Left forelimb (tissue), 1 donor: ENCODE measurements around the gene SNTA1.
"Not testable (repeated sequence)": the region's sequence is repeated elsewhere in the genome, so short reads cannot be mapped to it uniquely, and the experiment has no call there.

Source experiments
- DNase-seq: peaks from one replicate; pipeline ENCODE4 v3.0.0-alpha.2; 2018; ENCODE audit warnings: low spot score

Gene SNTA1

GRCh38 chr20:33443512-33444239, at the start of gene SNTA1:
TSS of gene SNTA1 (minus strand) at chr20:33443763. CDS start at chr20:33443620, 143 bp downstream.
- DNase-seq, result peak; percentile 88

- DNase-seq, result no peak
Observed at GRCh38 chr20:33490934-33491656, 47.5 kb upstream of the SNTA1 start.

- peak; percentile 85 for DNase-seq
Observed at GRCh38 chr20:33490023-33490933, 46.7 kb upstream of the SNTA1 start, which contains the start of gene CBFA2T2. TSS of gene CBFA2T2 (plus strand) at chr20:33490096. CDS start at chr20:33490268, 172 bp downstream.

- peak; percentile 99 for DNase-seq
Observed at GRCh38 chr20:33489495-33490022, 46.0 kb upstream of the SNTA1 start.

- not testable (repeated sequence) for DNase-seq
Observed at GRCh38 chr20:33488661-33489494, 45.3 kb upstream of the SNTA1 start.

GRCh38 chr20:33488201-33488600, 44.6 kb upstream of the SNTA1 start:
- no peak for DNase-seq

- DNase-seq, result not testable (repeated sequence)
Observed at GRCh38 chr20:33483186-33483585, 39.6 kb upstream of the SNTA1 start.

GRCh38 chr20:33482581-33482980, 39.0 kb upstream of the SNTA1 start:
- DNase-seq, result no peak

- no peak for DNase-seq
Observed at GRCh38 chr20:33481431-33481941, 37.9 kb upstream of the SNTA1 start.

GRCh38 chr20:33480048-33480447, 36.5 kb upstream of the SNTA1 start:
- DNase-seq, result no peak

GRCh38 chr20:33477386-33478234, 34.0 kb upstream of the SNTA1 start:
- no peak for DNase-seq

GRCh38 chr20:33475381-33476152, 32.0 kb upstream of the SNTA1 start:
- no peak for DNase-seq

GRCh38 chr20:33474963-33475362, 31.4 kb upstream of the SNTA1 start:
- no peak for DNase-seq

- DNase-seq, result no peak
Observed at GRCh38 chr20:33474097-33474873, 30.7 kb upstream of the SNTA1 start.

GRCh38 chr20:33472868-33473435, 29.4 kb upstream of the SNTA1 start:
- no peak for DNase-seq

- DNase-seq, result no peak
Observed at GRCh38 chr20:33470866-33471265, 27.3 kb upstream of the SNTA1 start.

- no peak for DNase-seq
Observed at GRCh38 chr20:33470457-33470856, 26.9 kb upstream of the SNTA1 start.

- DNase-seq, result no peak
Observed at GRCh38 chr20:33466303-33466646, 22.7 kb upstream of the SNTA1 start.
